ENCODE results near the gene PGBD1. TPM values are rescaled to one million over a fixed set of nuclear protein-coding genes. Genes with fewer than 3 reads are reported as not detected.

PGBD1 gene
- total and polyA plus RNA-seq, 2 of the 8 experiments (the other 6 are each of a cell fraction or from before 2014, with no cell fraction given), result 2.5 to 9.2 TPM

DNA sequence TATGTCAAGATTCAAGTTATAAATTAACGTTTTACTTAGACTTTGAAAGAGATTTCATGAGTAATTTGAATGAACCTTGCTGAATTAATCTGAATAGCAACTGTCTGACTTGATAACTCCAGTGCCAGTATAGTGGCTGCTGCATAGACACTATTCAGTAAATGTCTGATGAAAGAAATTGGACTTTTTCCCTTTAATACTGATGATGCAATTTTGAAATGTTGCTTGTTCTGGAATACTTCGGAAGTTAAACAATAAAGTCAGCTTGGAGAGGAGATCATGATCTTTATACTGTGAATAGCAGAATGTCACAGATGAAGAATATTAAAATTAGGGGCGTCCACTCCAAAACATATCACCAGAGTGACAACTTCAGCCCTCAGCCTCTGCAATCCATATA is 3.6 kb upstream of the PGBD1 start (continued):
- TF ChIP-seq RXRA (IDR thresholded peaks at IDR 0.05; ENCODE audit: insufficient read depth, low read depth, low read length), result no peak
- TF ChIP-seq TAF1 (IDR thresholded peaks at IDR 0.05; ENCODE audit: low read depth, low read length), result no peak
- no peak for TF ChIP-seq CBX8 (IDR thresholded peaks at IDR 0.05; ENCODE audit: borderline replicate concordance, low read depth, low read length)
- TF ChIP-seq JUND (IDR thresholded peaks at IDR 0.05; ENCODE audit: low read length), result no peak
- TF ChIP-seq RNF2 (IDR thresholded peaks at IDR 0.05; ENCODE audit: borderline replicate concordance, low read depth, low read length, missing control alignments, poor library complexity, severe bottlenecking), result no peak
- TF ChIP-seq CHD2 (IDR thresholded peaks at IDR 0.05; ENCODE audit: low read length), result no peak

All from H1 (cell line).